Fibroblast of skin of right quadriceps (primary cell): ENCODE results near the gene POPDC3.
"Not testable (repeated sequence)": the region's sequence is repeated elsewhere in the genome, so short reads cannot be mapped to it uniquely, and the experiment has no call there.

Experiments used
- DNase-seq: peaks from one replicate; pipeline ENCODE4 v3.0.0-alpha.2; 2013

The POPDC3 gene

GRCh38 chr6:105194106-105194505 is 14.3 kb upstream of the POPDC3 start:
- DNase-seq: no peak

- peak; percentile 88 for DNase-seq
These were observed 13.8 kb upstream of the POPDC3 start for GRCh38 chr6:105193647-105194046.

GRCh38 chr6:105192707-105193465 is 13.1 kb upstream of the POPDC3 start:
- peak; percentile 91 for DNase-seq

- no peak for DNase-seq
These were observed 11.5 kb upstream of the POPDC3 start for GRCh38 chr6:105191351-105191750.

- no peak for DNase-seq
These were observed 9.4 kb upstream of the POPDC3 start for GRCh38 chr6:105189026-105189820.

GRCh38 chr6:105188251-105188650 is 8.4 kb upstream of the POPDC3 start:
- no peak for DNase-seq

GRCh38 chr6:105186576-105186975 is 6.8 kb upstream of the POPDC3 start:
- no peak for DNase-seq

GRCh38 chr6:105184921-105185320 is 5.1 kb upstream of the POPDC3 start:
- peak; percentile 72 for DNase-seq

- DNase-seq: no peak
These were observed 2.2 kb upstream of the POPDC3 start for GRCh38 chr6:105181981-105182515.

- no peak for DNase-seq
These were observed 1.2 kb downstream of the POPDC3 start for GRCh38 chr6:105178636-105179035.

GRCh38 chr6:105178110-105178509 is 1.7 kb downstream of the POPDC3 start:
- peak; percentile 94 for DNase-seq

GRCh38 chr6:105177556-105177955 is 2.3 kb downstream of the POPDC3 start:
- DNase-seq: no peak

GRCh38 chr6:105174512-105174911 is 5.3 kb downstream of the POPDC3 start:
- DNase-seq: peak; percentile 59

GRCh38 chr6:105172515-105172914 is 7.3 kb downstream of the POPDC3 start:
- not testable (repeated sequence) for DNase-seq

GRCh38 chr6:105170059-105170458 is 9.8 kb downstream of the POPDC3 start:
- DNase-seq: peak; percentile 51

GRCh38 chr6:105167914-105168313 is 11.9 kb downstream of the POPDC3 start:
- no peak for DNase-seq

GRCh38 chr6:105164418-105164817 is 15.4 kb downstream of the POPDC3 start:
- peak; percentile 13 for DNase-seq

GRCh38 chr6:105163183-105163582 is 16.6 kb downstream of the POPDC3 start:
- peak; percentile 9 for DNase-seq

- DNase-seq: no peak
These were observed 17.4 kb downstream of the POPDC3 start for GRCh38 chr6:105162377-105162776.

GRCh38 chr6:105161421-105161820 is 18.4 kb downstream of the POPDC3 start:
- peak; percentile 11 for DNase-seq

GRCh38 chr6:105153676-105154075 is 26.1 kb downstream of the POPDC3 start:
- DNase-seq: no peak

- no peak for DNase-seq
These were observed 26.9 kb downstream of the POPDC3 start for GRCh38 chr6:105152880-105153279.

- DNase-seq: no peak
These were observed 28.2 kb downstream of the POPDC3 start for GRCh38 chr6:105151644-105152043.

GRCh38 chr6:105138141-105138540 is 41.7 kb downstream of the POPDC3 start:
- DNase-seq: no peak
